BLaER1 treated with 17β-estradiol and CSF1 and Interleukin-3, amounts not matched to agents 10 nM and 100 nM (cell line): ENCODE data around the gene RNF141.

Experiments
- H3K27ac ChIP-seq, 11 experiments: shearing (Covaris generic); formaldehyde crosslinking; 2 replicates each; pipeline ENCODE4 v1.8.1; 2022
- H3K27me3 ChIP-seq, 11 experiments: shearing (Covaris generic); formaldehyde crosslinking; 2 replicates each; pipeline ENCODE4 v1.8.1; 2022
- H3K36me3 ChIP-seq, 11 experiments: shearing (Covaris generic); formaldehyde crosslinking; 2 replicates each; pipeline ENCODE4 v1.8.1; 2022
- H3K4me1 ChIP-seq, 10 experiments: shearing (Covaris generic); formaldehyde crosslinking; 2 replicates each; pipeline ENCODE4 v1.8.1; 2022
- H3K4me2 ChIP-seq, 11 experiments: shearing (Covaris generic); formaldehyde crosslinking; 2 replicates each; pipeline ENCODE4 v1.8.1; 2022
- H3K4me3 ChIP-seq, 10 experiments: shearing (Covaris generic); formaldehyde crosslinking; 2 replicates each; pipeline ENCODE4 v1.8.1; 2022
- H3K9ac ChIP-seq, 11 experiments: shearing (Covaris generic); formaldehyde crosslinking; 2 replicates each; pipeline ENCODE4 v1.8.1; 2022
- H3K9me3 ChIP-seq, 11 experiments: shearing (Covaris generic); formaldehyde crosslinking; replicated peaks in 1 of 11; 2 replicates each; pipeline ENCODE4 v1.8.1; 2022
- H4K20me1 ChIP-seq, 11 experiments: shearing (Covaris generic); formaldehyde crosslinking; 2 replicates each; pipeline ENCODE4 v1.8.1; 2022
- Cebpa-rat ChIP-seq, 11 experiments: shearing (Covaris generic); IDR thresholded peaks; 2 replicates each; pipeline ENCODE4 v1.8.1; 2022

RNF141 gene

GRCh38 chr11:10539339-10539738 is 1.6 kb downstream of the RNF141 start:
- Histone ChIP-seq H3K27ac (no peak overlapping the region), H3K27me3 (no peaks in the 10 kb centered on the region), H3K9me3 (peaks cover 14 to 20% (median 17%) of the 10 kb centered on the region in 11 experiments), H3K4me2 (peak overlapping the region in 5 of 11 experiments; percentile 8 to 94 (median 51); a peak in 7 of 22 replicates), H4K20me1 (no peaks in the 10 kb centered on the region), H3K36me3 (peaks cover 0 to 8% (median 0%) of the 10 kb centered on the region in 11 experiments; a peak in 4 of 22 replicates), H3K4me1 (peaks cover 7 to 46% (median 15%) of the 10 kb centered on the region in 10 experiments), H3K4me3 (no peak overlapping the region), H3K9ac (no peak overlapping the region)
- no peak for TF ChIP-seq Cebpa-rat (IDR thresholded peaks at IDR 0.05)

DNA sequence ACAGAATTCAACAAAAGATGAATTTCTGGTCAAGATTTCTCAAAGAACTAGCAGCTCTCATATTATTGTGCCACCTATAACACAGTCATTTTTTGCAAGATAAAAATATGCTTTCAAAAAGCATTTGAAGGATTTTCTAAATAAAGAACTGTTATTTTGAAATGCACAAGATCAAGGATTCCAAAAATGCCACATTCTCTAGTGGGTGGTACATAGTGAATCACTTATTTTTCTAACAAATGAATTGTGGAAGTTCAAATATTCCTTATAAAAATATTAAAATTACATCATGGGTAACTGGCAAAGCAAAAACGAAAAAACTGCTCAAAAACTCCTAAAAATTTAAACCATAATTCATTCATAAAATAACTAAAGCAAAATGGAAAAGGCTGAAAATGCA is 2.1 kb downstream of the RNF141 start:
- Histone ChIP-seq H3K27me3 (no peaks in the 10 kb centered on the region), H4K20me1 (no peaks in the 10 kb centered on the region), H3K9ac (no peak overlapping the region), H3K4me2 (peak overlapping the region in 5 of 11 experiments; percentile 8 to 54 (median 22); a peak in 7 of 22 replicates), H3K9me3 (peaks cover 10 to 16% (median 13%) of the 10 kb centered on the region in 11 experiments), H3K36me3 (peaks cover 0 to 8% (median 2%) of the 10 kb centered on the region in 11 experiments; a peak in 10 of 22 replicates), H3K27ac (no peak overlapping the region), H3K4me3 (no peak overlapping the region), H3K4me1 (peaks cover 7 to 46% (median 15%) of the 10 kb centered on the region in 10 experiments)
- TF ChIP-seq Cebpa-rat (IDR thresholded peaks at IDR 0.05), result no peak

DNA sequence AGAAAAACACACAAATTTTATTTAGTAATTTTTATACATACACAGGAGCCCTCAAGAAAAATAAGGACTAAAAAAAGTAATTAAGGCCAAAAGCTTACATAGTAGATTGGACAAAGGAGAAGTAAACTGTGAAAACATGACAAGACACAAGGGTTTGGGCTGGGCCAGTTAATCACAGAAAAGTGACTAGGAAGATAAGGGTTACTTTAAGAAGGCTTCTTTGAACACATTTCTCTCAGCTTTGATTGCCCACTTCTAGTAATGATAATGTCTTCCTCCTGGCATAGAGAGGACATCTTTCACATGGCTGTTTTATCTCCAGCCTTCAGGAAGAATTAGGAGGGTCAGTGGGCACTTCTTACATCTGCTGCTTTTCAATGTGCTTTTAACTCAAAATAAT is 3.4 kb downstream of the RNF141 start:
- Histone ChIP-seq H4K20me1 (no peaks in the 10 kb centered on the region), H3K27me3 (no peaks in the 10 kb centered on the region), H3K4me1 (peaks cover 7 to 46% (median 15%) of the 10 kb centered on the region in 10 experiments), H3K4me2 (peak overlapping the region in 3 of 11 experiments; percentile 19 to 54 (median 51); a peak in 4 of 22 replicates), H3K36me3 (peaks cover 0 to 18% (median 12%) of the 10 kb centered on the region in 11 experiments; a peak in 17 of 22 replicates), H3K9ac (no peak overlapping the region), H3K9me3 (peaks cover 0 to 3% (median 0%) of the 10 kb centered on the region in 11 experiments; a peak in 4 of 22 replicates), H3K27ac (no peak overlapping the region), H3K4me3 (no peak overlapping the region)
- no peak for TF ChIP-seq Cebpa-rat (IDR thresholded peaks at IDR 0.05)

- no peak overlapping the region for H3K9ac ChIP-seq
- TF ChIP-seq Cebpa-rat (IDR thresholded peaks at IDR 0.05), result no peak
- peaks cover 0 to 38% (median 2%) of the 10 kb centered on the region in 10 experiments; a peak in 8 of 20 replicates for H3K4me1 ChIP-seq
Observed at GRCh38 chr11:10534316-10534715, 6.7 kb downstream of the RNF141 start.

GRCh38 chr11:10533323-10533722 is 7.7 kb downstream of the RNF141 start:
- no peaks in the 10 kb centered on the region for H3K9me3 ChIP-seq
- no peak overlapping the region for H3K27ac ChIP-seq
- peaks cover 28 to 59% (median 46%) of the 10 kb centered on the region in 11 experiments for H3K36me3 ChIP-seq
- H3K27me3 ChIP-seq, result no peaks in the 10 kb centered on the region
- H3K4me2 ChIP-seq, result no peak overlapping the region
- H3K4me3 ChIP-seq, result no peak overlapping the region
- H4K20me1 ChIP-seq, result no peaks in the 10 kb centered on the region
- H3K9ac ChIP-seq, result no peak overlapping the region
- TF ChIP-seq Cebpa-rat (IDR thresholded peaks at IDR 0.05), result no peak
- H3K4me1 ChIP-seq, result peaks cover 0 to 28% (median 2%) of the 10 kb centered on the region in 10 experiments; a peak in 8 of 20 replicates

More at GRCh38 chr11:10534316-10534715, 6.7 kb downstream of the RNF141 start:
- Histone ChIP-seq H4K20me1 (no peaks in the 10 kb centered on the region), H3K4me3 (no peak overlapping the region), H3K9me3 (no peaks in the 10 kb centered on the region), H3K4me2 (no peak overlapping the region), H3K36me3 (peaks cover 20 to 49% (median 36%) of the 10 kb centered on the region in 11 experiments), H3K27ac (no peak overlapping the region), H3K27me3 (no peaks in the 10 kb centered on the region)

DNA sequence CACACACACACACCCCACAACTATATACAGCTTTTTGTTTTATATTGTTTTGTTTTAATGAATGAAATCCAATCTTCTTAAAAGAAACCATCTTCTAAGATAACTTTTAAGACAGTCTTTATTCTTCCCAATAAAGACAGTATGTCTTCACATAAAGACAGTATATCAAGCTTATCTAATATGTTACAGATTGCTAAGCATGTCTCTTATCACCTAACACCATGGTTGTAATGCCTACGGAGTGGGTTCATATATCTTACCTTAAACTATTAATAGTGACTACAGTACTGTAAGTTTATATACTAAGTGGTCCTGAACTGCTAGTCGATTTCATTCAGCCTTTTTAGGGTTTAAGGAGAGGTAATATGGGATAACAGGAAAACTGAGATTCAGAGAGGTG is 8.5 kb downstream of the RNF141 start:
- no peaks in the 10 kb centered on the region for H3K9me3 ChIP-seq
- no peak for TF ChIP-seq Cebpa-rat (IDR thresholded peaks at IDR 0.05)
- H3K27me3 ChIP-seq, result no peaks in the 10 kb centered on the region
- H3K36me3 ChIP-seq, result peaks cover 31 to 64% (median 49%) of the 10 kb centered on the region in 11 experiments
- H3K4me2 ChIP-seq, result no peak overlapping the region
- peaks cover 0 to 20% (median 2%) of the 10 kb centered on the region in 10 experiments; a peak in 8 of 20 replicates for H3K4me1 ChIP-seq
- H3K27ac ChIP-seq, result no peak overlapping the region
- H3K4me3 ChIP-seq, result no peak overlapping the region
- no peak overlapping the region for H3K9ac ChIP-seq
- H4K20me1 ChIP-seq, result no peaks in the 10 kb centered on the region

- no peaks in the 10 kb centered on the region for H4K20me1 ChIP-seq
- H3K36me3 ChIP-seq, result peaks cover 49 to 96% (median 79%) of the 10 kb centered on the region in 11 experiments
- H3K27me3 ChIP-seq, result no peaks in the 10 kb centered on the region
- H3K27ac ChIP-seq, result no peak overlapping the region
- no peak overlapping the region for H3K4me2 ChIP-seq
- H3K9ac ChIP-seq, result no peak overlapping the region
- no peak overlapping the region for H3K4me3 ChIP-seq
- H3K4me1 ChIP-seq, result no peaks in the 10 kb centered on the region; a peak in 1 of 20 replicates
- TF ChIP-seq Cebpa-rat (IDR thresholded peaks at IDR 0.05), result no peak
- no peaks in the 10 kb centered on the region for H3K9me3 ChIP-seq
Observed at GRCh38 chr11:10529279-10529678, 11.7 kb downstream of the RNF141 start.

- Histone ChIP-seq H3K9ac (no peak overlapping the region), H3K4me3 (no peak overlapping the region), H3K36me3 (peaks cover 60 to 100% (median 86%) of the 10 kb centered on the region in 11 experiments), H3K27ac (no peak overlapping the region), H3K4me2 (no peak overlapping the region), H3K27me3 (no peaks in the 10 kb centered on the region), H3K4me1 (no peaks in the 10 kb centered on the region), H4K20me1 (no peaks in the 10 kb centered on the region), H3K9me3 (no peaks in the 10 kb centered on the region)
- TF ChIP-seq Cebpa-rat (IDR thresholded peaks at IDR 0.05), result no peak
Observed at GRCh38 chr11:10528121-10528520, 12.9 kb downstream of the RNF141 start.

- no peak overlapping the region for H3K4me3 ChIP-seq
- H3K9ac ChIP-seq, result no peak overlapping the region
- no peak overlapping the region for H3K27ac ChIP-seq
- no peaks in the 10 kb centered on the region for H3K4me1 ChIP-seq
- H3K9me3 ChIP-seq, result no peaks in the 10 kb centered on the region
- TF ChIP-seq Cebpa-rat (IDR thresholded peaks at IDR 0.05), result no peak
- no peaks in the 10 kb centered on the region for H4K20me1 ChIP-seq
- H3K4me2 ChIP-seq, result no peak overlapping the region
- peaks cover 58 to 100% (median 88%) of the 10 kb centered on the region in 11 experiments for H3K36me3 ChIP-seq
- H3K27me3 ChIP-seq, result no peaks in the 10 kb centered on the region
Observed at GRCh38 chr11:10526974-10527918, 13.7 kb downstream of the RNF141 start.
